Measurements from ENCODE around the gene RPAIN.

RPAIN gene

DNA sequence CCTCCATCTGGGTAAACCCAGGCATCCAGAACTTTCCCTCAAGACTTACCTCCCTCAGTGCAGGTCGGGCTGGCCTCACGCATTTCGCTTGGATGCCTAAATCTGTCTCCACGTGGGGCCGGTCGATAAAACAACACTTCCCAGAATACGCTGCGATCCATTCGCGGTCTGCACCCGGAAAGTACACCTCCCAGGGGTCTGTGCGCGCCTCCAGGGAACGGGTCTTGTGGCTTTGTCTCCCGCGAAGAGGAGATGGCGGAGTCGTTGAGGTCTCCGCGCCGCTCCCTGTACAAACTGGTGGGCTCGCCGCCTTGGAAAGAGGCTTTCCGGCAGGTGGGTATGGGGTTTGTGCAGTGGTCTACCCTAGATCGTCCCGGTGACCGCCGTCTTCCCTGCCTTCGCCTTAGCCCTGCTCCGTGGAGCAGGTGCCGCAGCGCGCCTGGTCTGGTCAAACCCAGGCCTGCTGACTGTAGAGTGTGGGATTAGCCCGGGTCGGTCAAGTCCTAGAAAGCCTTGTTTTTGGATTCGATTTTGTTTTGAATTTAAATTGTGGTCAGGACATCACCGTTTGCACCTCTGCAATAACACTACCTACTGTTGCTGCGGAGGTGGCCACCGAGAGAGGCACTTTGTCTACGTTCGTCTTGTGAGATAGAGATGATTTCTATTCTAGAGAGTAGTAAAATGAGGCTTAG, at the start of gene RPAIN (continued):
- TF ChIP-seq KLF8 (tag by site-specific recombination; IDR thresholded peaks at IDR 0.05), result no peak
- peak; percentile 43; the same call in 1 of the 2 replicates for TF ChIP-seq ZXDB (tag by site-specific recombination; IDR thresholded peaks at IDR 0.05)
- no peak for TF ChIP-seq FEZF1 (tag by site-specific recombination; IDR thresholded peaks at IDR 0.05)
- TF ChIP-seq, protein P1, sequence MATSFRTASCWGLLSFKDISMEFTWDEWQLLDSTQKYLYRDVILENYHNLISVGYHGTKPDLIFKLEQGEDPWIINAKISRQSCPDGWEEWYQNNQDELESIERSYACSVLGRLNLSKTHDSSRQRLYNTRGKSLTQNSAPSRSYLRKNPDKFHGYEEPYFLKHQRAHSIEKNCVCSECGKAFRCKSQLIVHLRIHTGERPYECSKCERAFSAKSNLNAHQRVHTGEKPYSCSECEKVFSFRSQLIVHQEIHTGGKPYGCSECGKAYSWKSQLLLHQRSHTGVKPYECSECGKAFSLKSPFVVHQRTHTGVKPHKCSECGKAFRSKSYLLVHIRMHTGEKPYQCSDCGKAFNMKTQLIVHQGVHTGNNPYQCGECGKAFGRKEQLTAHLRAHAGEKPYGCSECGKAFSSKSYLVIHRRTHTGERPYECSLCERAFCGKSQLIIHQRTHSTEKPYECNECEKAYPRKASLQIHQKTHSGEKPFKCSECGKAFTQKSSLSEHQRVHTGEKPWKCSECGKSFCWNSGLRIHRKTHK (tag by site-specific recombination; IDR thresholded peaks at IDR 0.05), result no peak
- no peak for TF ChIP-seq HOXC10 (CRISPR knock-in tag; IDR thresholded peaks at IDR 0.05)
- 0 out of 2 replicates have a peak, but pooled peaks have one; percentile 39 for TF ChIP-seq ZSCAN4 (tag by site-specific recombination; IDR thresholded peaks at IDR 0.05)
- TF ChIP-seq ZNF639 (tag by site-specific recombination; IDR thresholded peaks at IDR 0.05), result peak; percentile 53; the same call in 1 of the 2 replicates
- TF ChIP-seq YY2 (tag by site-specific recombination; IDR thresholded peaks at IDR 0.05), result peak; percentile 80
- TF ChIP-seq, protein P2, sequence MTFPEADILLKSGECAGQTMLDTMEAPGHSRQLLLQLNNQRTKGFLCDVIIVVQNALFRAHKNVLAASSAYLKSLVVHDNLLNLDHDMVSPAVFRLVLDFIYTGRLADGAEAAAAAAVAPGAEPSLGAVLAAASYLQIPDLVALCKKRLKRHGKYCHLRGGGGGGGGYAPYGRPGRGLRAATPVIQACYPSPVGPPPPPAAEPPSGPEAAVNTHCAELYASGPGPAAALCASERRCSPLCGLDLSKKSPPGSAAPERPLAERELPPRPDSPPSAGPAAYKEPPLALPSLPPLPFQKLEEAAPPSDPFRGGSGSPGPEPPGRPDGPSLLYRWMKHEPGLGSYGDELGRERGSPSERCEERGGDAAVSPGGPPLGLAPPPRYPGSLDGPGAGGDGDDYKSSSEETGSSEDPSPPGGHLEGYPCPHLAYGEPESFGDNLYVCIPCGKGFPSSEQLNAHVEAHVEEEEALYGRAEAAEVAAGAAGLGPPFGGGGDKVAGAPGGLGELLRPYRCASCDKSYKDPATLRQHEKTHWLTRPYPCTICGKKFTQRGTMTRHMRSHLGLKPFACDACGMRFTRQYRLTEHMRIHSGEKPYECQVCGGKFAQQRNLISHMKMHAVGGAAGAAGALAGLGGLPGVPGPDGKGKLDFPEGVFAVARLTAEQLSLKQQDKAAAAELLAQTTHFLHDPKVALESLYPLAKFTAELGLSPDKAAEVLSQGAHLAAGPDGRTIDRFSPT (tag by site-specific recombination; IDR thresholded peaks at IDR 0.05), result no peak
- no peak for TF ChIP-seq ZNF211 (tag by site-specific recombination; IDR thresholded peaks at IDR 0.05; ENCODE audit: low read depth)
- no peak for TF ChIP-seq ZNF202 (tag by site-specific recombination; IDR thresholded peaks at IDR 0.05; ENCODE audit: borderline replicate concordance)
- no peak for TF ChIP-seq GLI4 (tag by site-specific recombination; IDR thresholded peaks at IDR 0.05)
- no peak for TF ChIP-seq CTCF (tag by site-specific recombination; IDR thresholded peaks at IDR 0.05)
- TF ChIP-seq ZEB2 (tag by site-specific recombination; IDR thresholded peaks at IDR 0.05), result peak; percentile 66; the same call in 1 of the 2 replicates
- TF ChIP-seq SETDB1 (IDR thresholded peaks at IDR 0.05; ENCODE audit: insufficient read length, low read length), result peak; percentile 13
- TF ChIP-seq TRIM28 (IDR thresholded peaks at IDR 0.05; ENCODE audit: borderline replicate concordance, low read length), result peak; percentile 84
- TF ChIP-seq, protein P3, sequence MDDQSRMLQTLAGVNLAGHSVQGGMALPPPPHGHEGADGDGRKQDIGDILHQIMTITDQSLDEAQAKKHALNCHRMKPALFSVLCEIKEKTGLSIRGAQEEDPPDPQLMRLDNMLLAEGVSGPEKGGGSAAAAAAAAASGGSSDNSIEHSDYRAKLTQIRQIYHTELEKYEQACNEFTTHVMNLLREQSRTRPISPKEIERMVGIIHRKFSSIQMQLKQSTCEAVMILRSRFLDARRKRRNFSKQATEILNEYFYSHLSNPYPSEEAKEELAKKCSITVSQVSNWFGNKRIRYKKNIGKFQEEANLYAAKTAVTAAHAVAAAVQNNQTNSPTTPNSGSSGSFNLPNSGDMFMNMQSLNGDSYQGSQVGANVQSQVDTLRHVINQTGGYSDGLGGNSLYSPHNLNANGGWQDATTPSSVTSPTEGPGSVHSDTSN (CRISPR knock-in tag; IDR thresholded peaks at IDR 0.05), result no peak
- TF ChIP-seq ZNF354C (tag by site-specific recombination; IDR thresholded peaks at IDR 0.05; ENCODE audit: borderline replicate concordance, low read depth), result no peak
- TF ChIP-seq, protein P4, sequence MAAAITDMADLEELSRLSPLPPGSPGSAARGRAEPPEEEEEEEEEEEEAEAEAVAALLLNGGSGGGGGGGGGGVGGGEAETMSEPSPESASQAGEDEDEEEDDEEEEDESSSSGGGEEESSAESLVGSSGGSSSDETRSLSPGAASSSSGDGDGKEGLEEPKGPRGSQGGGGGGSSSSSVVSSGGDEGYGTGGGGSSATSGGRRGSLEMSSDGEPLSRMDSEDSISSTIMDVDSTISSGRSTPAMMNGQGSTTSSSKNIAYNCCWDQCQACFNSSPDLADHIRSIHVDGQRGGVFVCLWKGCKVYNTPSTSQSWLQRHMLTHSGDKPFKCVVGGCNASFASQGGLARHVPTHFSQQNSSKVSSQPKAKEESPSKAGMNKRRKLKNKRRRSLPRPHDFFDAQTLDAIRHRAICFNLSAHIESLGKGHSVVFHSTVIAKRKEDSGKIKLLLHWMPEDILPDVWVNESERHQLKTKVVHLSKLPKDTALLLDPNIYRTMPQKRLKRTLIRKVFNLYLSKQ (tag by site-specific recombination; IDR thresholded peaks at IDR 0.05; ENCODE audit: borderline replicate concordance), result no peak
- no peak for TF ChIP-seq ZNF571 (tag by site-specific recombination; IDR thresholded peaks at IDR 0.05)
- TF ChIP-seq, protein P5, sequence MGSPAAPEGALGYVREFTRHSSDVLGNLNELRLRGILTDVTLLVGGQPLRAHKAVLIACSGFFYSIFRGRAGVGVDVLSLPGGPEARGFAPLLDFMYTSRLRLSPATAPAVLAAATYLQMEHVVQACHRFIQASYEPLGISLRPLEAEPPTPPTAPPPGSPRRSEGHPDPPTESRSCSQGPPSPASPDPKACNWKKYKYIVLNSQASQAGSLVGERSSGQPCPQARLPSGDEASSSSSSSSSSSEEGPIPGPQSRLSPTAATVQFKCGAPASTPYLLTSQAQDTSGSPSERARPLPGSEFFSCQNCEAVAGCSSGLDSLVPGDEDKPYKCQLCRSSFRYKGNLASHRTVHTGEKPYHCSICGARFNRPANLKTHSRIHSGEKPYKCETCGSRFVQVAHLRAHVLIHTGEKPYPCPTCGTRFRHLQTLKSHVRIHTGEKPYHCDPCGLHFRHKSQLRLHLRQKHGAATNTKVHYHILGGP (tag by site-specific recombination; IDR thresholded peaks at IDR 0.05), result no peak
- no peak for TF ChIP-seq ZNF157 (tag by site-specific recombination; IDR thresholded peaks at IDR 0.05)
- peak; percentile 84 for TF ChIP-seq ZNF501 (tag by site-specific recombination; IDR thresholded peaks at IDR 0.05)
- no peak for TF ChIP-seq ZNF112 (tag by site-specific recombination; IDR thresholded peaks at IDR 0.05)

All from HEK293 (cell line).